ENCODE data around the gene CSTF3.

Gene CSTF3

GRCh38 chr11:33045551-33046255, 115.6 kb downstream of the CSTF3 start:
- in situ Hi-C loops (cut with HindIII; ENCODE audit: low sequenced_read_pairs), result no loop called here

GRCh38 chr11:33044285-33044756, 117.0 kb downstream of the CSTF3 start:
- in situ Hi-C loops (cut with HindIII; ENCODE audit: low sequenced_read_pairs), result no loop called here

GRCh38 chr11:33043221-33043830, 118.0 kb downstream of the CSTF3 start:
- in situ Hi-C loops (cut with HindIII; ENCODE audit: low sequenced_read_pairs), result no loop called here

GRCh38 chr11:33040862-33041453, 120.3 kb downstream of the CSTF3 start:
- in situ Hi-C loops (cut with HindIII; ENCODE audit: low sequenced_read_pairs), result no loop called here

- in situ Hi-C loops (cut with HindIII; ENCODE audit: low sequenced_read_pairs), result no loop called here
These were observed 121.0 kb downstream of the CSTF3 start for GRCh38 chr11:33040033-33040861.

- in situ Hi-C loops (cut with HindIII; ENCODE audit: low sequenced_read_pairs), result no loop called here
These were observed 121.8 kb downstream of the CSTF3 start, which contains the start of gene TCP11L1 for GRCh38 chr11:33039274-33040032. TCP11L1 (plus strand) TSS chr11:33039572; CDS start chr11:33043774, 4,202 bp downstream.

GRCh38 chr11:33035011-33035410, 126.3 kb downstream of the CSTF3 start:
- in situ Hi-C loops (cut with HindIII; ENCODE audit: low sequenced_read_pairs), result no loop called here

All from DLD1 (cell line).